SK-N-SH (cell line): ENCODE results near the gene EDEM3. TPM values are rescaled to one million over a fixed set of nuclear protein-coding genes. Genes with fewer than 3 reads are reported as not detected.

Experiments used
- CTCF ChIA-PET: fragments of 300-600, 350-600 bp; formaldehyde crosslinking; extraction: SDS; loops from one replicate; lab custom pipeline; 2021; lab: Yijun Ruan, JAX
- POLR2A ChIA-PET: fragments of 350-600 bp; sonication (Branson Sonifier 250); formaldehyde crosslinking; extraction: SDS; loops from one replicate; lab custom pipeline; 2020; ENCODE audit warnings: antibody characterized with exemption, inconsistent platforms; lab: Yijun Ruan, JAX
- DNase-seq: peaks from one replicate; pipeline ENCODE4 v3.0.0; 2012
- H2AFZ ChIP-seq: fragments of 200-600 bp; sonication (generic); 2 replicates; pipeline ENCODE4 v1.8.1; 2016; ENCODE audit warnings: antibody characterized with exemption, mild to moderate bottlenecking, low read depth
- H3F3A ChIP-seq: fragments of 200-600 bp; sonication (generic); replicated peaks from 2 replicates; pipeline ENCODE3; 2016; ENCODE audit warnings: antibody characterized with exemption, mild to moderate bottlenecking; ENCODE audit not compliant: insufficient read depth
- H3K27ac ChIP-seq, 2 experiments: fragments of 200-500 bp in 1 of 2; fragments of 200-600 bp in 1 of 2; sonication (Bioruptor generic) in 1 of 2; sonication (generic), shearing (Covaris generic) in 1 of 2; 2 replicates each; pipeline versions ENCODE4 v1.5.1 to v1.6.1; 2014 to 2016; ENCODE audit warnings: low read depth in 2 of 2, inconsistent platforms in 1 of 2, low read length in 1 of 2, mild to moderate bottlenecking in 1 of 2, mixed read lengths in 1 of 2
- H3K27me3 ChIP-seq: fragments of 200-600 bp; sonication (generic), shearing (Covaris generic); 2 replicates; pipeline ENCODE4 v1.6.1; 2016; ENCODE audit warnings: mixed run types; ENCODE audit not compliant: insufficient read depth
- H3K36me3 ChIP-seq, 2 experiments: fragments of 200-500 bp in 1 of 2; fragments of 200-600 bp in 1 of 2; sonication (Bioruptor generic) in 1 of 2; sonication (generic) in 1 of 2; replicated peaks in 1 of 2; 2 replicates each; pipeline versions ENCODE3 to v1.5.1; 2014 to 2016; ENCODE audit warnings: low read length in 1 of 2, mild to moderate bottlenecking in 1 of 2; ENCODE audit not compliant: insufficient read depth in 2 of 2, control insufficient read depth in 1 of 2
- H3K4me1 ChIP-seq, 2 experiments: fragments of 200-500 bp in 1 of 2; fragments of 200-600 bp in 1 of 2; sonication (Bioruptor generic) in 1 of 2; sonication (generic), shearing (Covaris generic) in 1 of 2; 2 replicates each; pipeline versions ENCODE4 v1.5.1 to v1.6.1; 2014 to 2016; ENCODE audit warnings: low read depth in 1 of 2, low read length in 1 of 2, mixed run types in 1 of 2; ENCODE audit not compliant: insufficient read depth in 2 of 2, control insufficient read depth in 1 of 2
- H3K4me2 ChIP-seq: fragments of 200-600 bp; sonication (generic), shearing (Covaris generic); 2 replicates; pipeline ENCODE4 v1.6.1; 2017; ENCODE audit warnings: mixed run types
- H3K4me3 ChIP-seq, 2 experiments: fragments of 200-500 bp in 1 of 2; fragments of 200-600 bp in 1 of 2; sonication (Bioruptor generic) in 1 of 2; sonication (generic), shearing (Covaris generic) in 1 of 2; 2 replicates each; pipeline versions ENCODE4 v1.5.1 to v1.8.1; 2014 to 2016; ENCODE audit warnings: low read depth in 2 of 2, inconsistent platforms in 1 of 2, low read length in 1 of 2, mild to moderate bottlenecking in 1 of 2, mixed read lengths in 1 of 2, moderate library complexity in 1 of 2
- H3K79me2 ChIP-seq: fragments of 200-600 bp; sonication (generic); 2 replicates; pipeline ENCODE4 v1.8.1; 2017; ENCODE audit warnings: mild to moderate bottlenecking; ENCODE audit not compliant: insufficient read depth
- H3K9ac ChIP-seq: fragments of 200-600 bp; sonication (generic); 2 replicates; pipeline ENCODE4 v1.6.1; 2017; ENCODE audit warnings: mixed run types
- H3K9me2 ChIP-seq: fragments of 200-600 bp; sonication (generic); 2 replicates; pipeline ENCODE4 v1.6.1; 2017; ENCODE audit warnings: mixed run types
- H3K9me3 ChIP-seq: fragments of 200-600 bp; sonication (generic); 2 replicates; pipeline ENCODE4 v1.6.1; 2017; ENCODE audit warnings: mixed run types, mild to moderate bottlenecking, moderate library complexity
- H4K20me1 ChIP-seq: fragments of 200-600 bp; sonication (generic); 2 replicates; pipeline ENCODE4 v1.6.1; 2017; ENCODE audit warnings: mild to moderate bottlenecking, mixed run types; ENCODE audit not compliant: insufficient read depth
- ELF1 ChIP-seq: IDR thresholded peaks from 2 replicates; pipeline ENCODE4 v1.4.0; 2012
- EP300 ChIP-seq, 2 experiments: IDR thresholded peaks; 2 replicates each; pipeline versions ENCODE4 v1.4.0 to v1.6.1; 2012; ENCODE audit warnings: borderline replicate concordance in 1 of 2, low read depth in 1 of 2, low read length in 1 of 2
- EZH2phosphoT487 ChIP-seq: fragments of 200-600 bp; sonication (generic); IDR thresholded peaks from 2 replicates; pipeline ENCODE4 v1.6.1; 2017; ENCODE audit warnings: low read depth, mixed run types, mild to moderate bottlenecking, antibody characterized with exemption, moderate library complexity, borderline replicate concordance
- FOXM1 ChIP-seq: IDR thresholded peaks from 2 replicates; pipeline ENCODE4 v1.4.0; 2012; ENCODE audit warnings: low read depth, mild to moderate bottlenecking
- GABPA ChIP-seq: IDR thresholded peaks from 2 replicates; pipeline ENCODE4 v1.4.0; 2012; ENCODE audit warnings: low read depth, mild to moderate bottlenecking
- GATA2 ChIP-seq: sonication (generic); formaldehyde crosslinking; IDR thresholded peaks from 2 replicates; pipeline ENCODE4 v1.5.0; 2020; ENCODE audit warnings: mild to moderate bottlenecking, missing genetic modification reagents
- IRF3 ChIP-seq: fragments of 150-350 bp; IDR thresholded peaks from 2 replicates; pipeline ENCODE4 v1.6.1; 2016; ENCODE audit warnings: mild to moderate bottlenecking, low read depth, low read length
- JUND ChIP-seq: IDR thresholded peaks from 2 replicates; pipeline ENCODE4 v1.4.0; 2012
- MAX ChIP-seq: IDR thresholded peaks from 2 replicates; pipeline ENCODE4 v1.4.0; 2012; ENCODE audit warnings: low read depth
- MEF2A ChIP-seq: IDR thresholded peaks from 2 replicates; pipeline ENCODE4 v1.4.0; 2012; ENCODE audit warnings: low read depth, borderline replicate concordance
- MXI1 ChIP-seq: IDR thresholded peaks from 2 replicates; pipeline ENCODE4 v1.6.1; 2012; ENCODE audit warnings: mild to moderate bottlenecking, low read depth, low read length, improper control_type of control experiment
- NFIC ChIP-seq: IDR thresholded peaks from 2 replicates; pipeline ENCODE4 v1.4.0; 2012; ENCODE audit warnings: borderline replicate concordance
- RAD21 ChIP-seq: IDR thresholded peaks from 2 replicates; pipeline ENCODE4 v1.6.1; 2012; ENCODE audit warnings: mild to moderate bottlenecking, low read length
- RCOR1 ChIP-seq: fragments of 150-350 bp; IDR thresholded peaks from 2 replicates; pipeline ENCODE4 v1.6.1; 2017; ENCODE audit warnings: antibody characterized with exemption, low read length
- RFX5 ChIP-seq: IDR thresholded peaks from 2 replicates; pipeline ENCODE4 v1.6.1; 2012; ENCODE audit warnings: mild to moderate bottlenecking, improper control_type of control experiment, low read length
- SIN3A ChIP-seq: IDR thresholded peaks from 2 replicates; pipeline ENCODE4 v1.6.1; 2012; ENCODE audit warnings: low read depth, mild to moderate bottlenecking, low read length, moderate library complexity, borderline replicate concordance
- TAF1 ChIP-seq: IDR thresholded peaks from 2 replicates; pipeline ENCODE4 v1.6.1; 2012; ENCODE audit warnings: low read depth, mild to moderate bottlenecking, low read length, moderate library complexity, borderline replicate concordance
- TCF12 ChIP-seq: IDR thresholded peaks from 2 replicates; pipeline ENCODE4 v1.4.0; 2012
- USF2 ChIP-seq: fragments of 150-350 bp; IDR thresholded peaks from 2 replicates; pipeline ENCODE4 v1.6.1; 2017; ENCODE audit warnings: antibody characterized with exemption, low read length, low read depth, borderline replicate concordance
- YY1 ChIP-seq: IDR thresholded peaks from 2 replicates; pipeline ENCODE4 v1.4.0; 2012; ENCODE audit warnings: low read depth, mild to moderate bottlenecking
- WGBS: methylation state at CpG from one replicate; pipeline ENCODE4 v1.1.6; 2017; ENCODE audit warnings: low lambda C conversion rate; 5-methylcytosine and 5-hydroxymethylcytosine counted together
- polyA plus RNA-seq, 3 experiments: library from polyadenylated mRNA; depleted of rRNA; stranded (reverse); fragments of >200 nt; gene quantifications; 2 replicates each; pipeline ENCODE4 v1.2.3, GENCODE V29; 2012
- TF ChIP-seq, protein P1 (sequence below): IDR thresholded peaks from 2 replicates; pipeline ENCODE4 v1.4.0; 2012; ENCODE audit warnings: low read depth, borderline replicate concordance
- TF ChIP-seq, protein P2 (sequence below): IDR thresholded peaks from 2 replicates; pipeline ENCODE4; 2012
- TF ChIP-seq, protein P3 (sequence below): fragments of 200-600 bp; sonication (generic); IDR thresholded peaks from 2 replicates; pipeline ENCODE4 v1.6.1; 2017; ENCODE audit warnings: antibody characterized with exemption, mild to moderate bottlenecking, moderate library complexity

The EDEM3 gene
- polyA plus RNA-seq, 1 of the 3 experiments (the other 2 are of a cell fraction): 28.6 TPM

DNA sequence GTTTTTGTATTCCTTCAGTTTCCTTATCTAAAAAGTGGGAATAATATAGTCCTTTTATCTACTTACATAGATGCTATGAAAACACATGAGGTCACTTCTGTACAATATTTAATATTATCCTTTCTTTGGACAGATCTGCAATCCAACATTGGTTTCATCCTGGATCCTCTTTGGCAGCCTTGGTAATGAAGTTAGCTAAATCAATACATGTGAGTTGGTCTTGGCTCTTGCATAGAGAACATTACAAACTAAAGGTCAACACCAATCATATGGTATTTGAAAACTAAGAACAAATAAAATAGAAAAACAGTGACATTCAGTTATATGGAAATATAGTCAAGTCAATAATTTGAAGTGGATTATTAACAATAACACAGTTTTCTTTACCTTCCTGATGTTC is 3.2 kb upstream of the EDEM3 start:
- H3K79me2 ChIP-seq: peaks cover 16% of the 10 kb centered on the region
- CTCF ChIA-PET: no interaction called here
- POLR2A ChIA-PET: no interaction called here
- peaks cover 0 to 5% of the 10 kb centered on the region in 2 experiments; a peak in 2 of 4 replicates for H3K4me1 ChIP-seq
- H4K20me1 ChIP-seq: no peaks in the 10 kb centered on the region
- no peak overlapping the region for H3K27ac ChIP-seq
- no peaks in the 10 kb centered on the region for H3K36me3 ChIP-seq
- TF ChIP-seq GABPA (no peak), TAF1 (no peak), RCOR1 (no peak), RFX5 (no peak), SIN3A (no peak), EP300 (IDR thresholded peaks at IDR 0.05; ENCODE audit: borderline replicate concordance in 1 of 2, low read depth in 1 of 2, low read length in 1 of 2) (no peak), RAD21 (no peak), GATA2 (CRISPR knock-in tag) (no peak), ELF1 (no peak), MEF2A (no peak), TCF12 (no peak), FOXM1 (no peak), EZH2phosphoT487 (no peak), USF2 (no peak)
- TF ChIP-seq, protein P1, sequence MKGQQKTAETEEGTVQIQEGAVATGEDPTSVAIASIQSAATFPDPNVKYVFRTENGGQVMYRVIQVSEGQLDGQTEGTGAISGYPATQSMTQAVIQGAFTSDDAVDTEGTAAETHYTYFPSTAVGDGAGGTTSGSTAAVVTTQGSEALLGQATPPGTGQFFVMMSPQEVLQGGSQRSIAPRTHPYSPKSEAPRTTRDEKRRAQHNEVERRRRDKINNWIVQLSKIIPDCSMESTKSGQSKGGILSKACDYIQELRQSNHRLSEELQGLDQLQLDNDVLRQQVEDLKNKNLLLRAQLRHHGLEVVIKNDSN: no peak
- H3K9me2 ChIP-seq: no peaks in the 10 kb centered on the region
- H2AFZ ChIP-seq: no peak overlapping the region
- H3F3A ChIP-seq: peaks cover 4% of the 10 kb centered on the region
- DNase-seq: no peak
- no peak overlapping the region for H3K4me2 ChIP-seq
- H3K27me3 ChIP-seq: no peaks in the 10 kb centered on the region
- no peak overlapping the region for H3K9ac ChIP-seq
- no peak overlapping the region for H3K4me3 ChIP-seq
- no peaks in the 10 kb centered on the region for H3K9me3 ChIP-seq

- ChIA-PET POLR2A (no interaction called here), CTCF (no interaction called here)
- DNase-seq: no peak
- Histone ChIP-seq H3F3A (peaks cover 4% of the 10 kb centered on the region), H3K27ac (no peak overlapping the region), H4K20me1 (no peaks in the 10 kb centered on the region), H2AFZ (no peak overlapping the region), H3K9me2 (no peaks in the 10 kb centered on the region), H3K9ac (no peak overlapping the region), H3K79me2 (peaks cover 21% of the 10 kb centered on the region), H3K9me3 (no peaks in the 10 kb centered on the region), H3K4me2 (no peak overlapping the region), H3K4me1 (peaks cover 0 to 10% of the 10 kb centered on the region in 2 experiments; a peak in 2 of 4 replicates), H3K4me3 (no peak overlapping the region), H3K36me3 (no peaks in the 10 kb centered on the region), H3K27me3 (no peaks in the 10 kb centered on the region)
- 87% methylated on average over 10 of the region's 10 CpGs for WGBS
- TF ChIP-seq FOXM1: no peak
- TF ChIP-seq, protein P2, sequence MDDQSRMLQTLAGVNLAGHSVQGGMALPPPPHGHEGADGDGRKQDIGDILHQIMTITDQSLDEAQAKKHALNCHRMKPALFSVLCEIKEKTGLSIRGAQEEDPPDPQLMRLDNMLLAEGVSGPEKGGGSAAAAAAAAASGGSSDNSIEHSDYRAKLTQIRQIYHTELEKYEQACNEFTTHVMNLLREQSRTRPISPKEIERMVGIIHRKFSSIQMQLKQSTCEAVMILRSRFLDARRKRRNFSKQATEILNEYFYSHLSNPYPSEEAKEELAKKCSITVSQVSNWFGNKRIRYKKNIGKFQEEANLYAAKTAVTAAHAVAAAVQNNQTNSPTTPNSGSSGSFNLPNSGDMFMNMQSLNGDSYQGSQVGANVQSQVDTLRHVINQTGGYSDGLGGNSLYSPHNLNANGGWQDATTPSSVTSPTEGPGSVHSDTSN: no peak
- TF ChIP-seq, protein P3, sequence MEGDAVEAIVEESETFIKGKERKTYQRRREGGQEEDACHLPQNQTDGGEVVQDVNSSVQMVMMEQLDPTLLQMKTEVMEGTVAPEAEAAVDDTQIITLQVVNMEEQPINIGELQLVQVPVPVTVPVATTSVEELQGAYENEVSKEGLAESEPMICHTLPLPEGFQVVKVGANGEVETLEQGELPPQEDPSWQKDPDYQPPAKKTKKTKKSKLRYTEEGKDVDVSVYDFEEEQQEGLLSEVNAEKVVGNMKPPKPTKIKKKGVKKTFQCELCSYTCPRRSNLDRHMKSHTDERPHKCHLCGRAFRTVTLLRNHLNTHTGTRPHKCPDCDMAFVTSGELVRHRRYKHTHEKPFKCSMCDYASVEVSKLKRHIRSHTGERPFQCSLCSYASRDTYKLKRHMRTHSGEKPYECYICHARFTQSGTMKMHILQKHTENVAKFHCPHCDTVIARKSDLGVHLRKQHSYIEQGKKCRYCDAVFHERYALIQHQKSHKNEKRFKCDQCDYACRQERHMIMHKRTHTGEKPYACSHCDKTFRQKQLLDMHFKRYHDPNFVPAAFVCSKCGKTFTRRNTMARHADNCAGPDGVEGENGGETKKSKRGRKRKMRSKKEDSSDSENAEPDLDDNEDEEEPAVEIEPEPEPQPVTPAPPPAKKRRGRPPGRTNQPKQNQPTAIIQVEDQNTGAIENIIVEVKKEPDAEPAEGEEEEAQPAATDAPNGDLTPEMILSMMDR: no peak
- no peak for TF ChIP-seq GATA2 (CRISPR knock-in tag)
- TF ChIP-seq YY1: no peak
- TF ChIP-seq IRF3: no peak
- no peak for TF ChIP-seq ELF1
- TF ChIP-seq JUND: no peak
- TF ChIP-seq MEF2A: no peak
- TF ChIP-seq MXI1: no peak
- TF ChIP-seq MAX: no peak
- TF ChIP-seq EP300 (IDR thresholded peaks at IDR 0.05; ENCODE audit: borderline replicate concordance in 1 of 2, low read depth in 1 of 2, low read length in 1 of 2): no peak
- TF ChIP-seq NFIC: no peak
These were observed 2.7 kb upstream of the EDEM3 start for GRCh38 chr1:184757406-184757805.
